Activated B cell treated with CpG ODN at 0.5 μM for 24 hours (primary cell): ENCODE measurements around the gene GPR21. TPM values are rescaled to one million over a fixed set of nuclear protein-coding genes. Genes with fewer than 3 reads are reported as not detected.

ENCODE experiments used
- ATAC-seq: fragments of 200-7000 bp; cut with Tn5 transposase; one replicate; pipeline ENCODE4 v1.10.0; 2021; ENCODE audit warnings: low read depth, mild to moderate bottlenecking, moderate library complexity
- CTCF ChIA-PET: fragments of 350-600 bp; sonication (Branson Sonifier 250); formaldehyde crosslinking; loops from one replicate; lab custom pipeline; 2021; ENCODE audit warnings: antibody characterized with exemption; lab: Charles Lee
- POLR2A ChIA-PET: fragments of 350-600 bp; sonication (Branson Sonifier 250); formaldehyde crosslinking; loops from one replicate; lab custom pipeline; 2021; ENCODE audit warnings: antibody characterized with exemption; lab: Charles Lee
- DNase-seq: peaks from one replicate; pipeline ENCODE4 v3.0.0; 2022
- H3K27ac Mint-ChIP-seq: one replicate; pipeline ENCODE4 v1.8.0; 2020; ENCODE audit warnings: mixed read lengths
- H3K27me3 Mint-ChIP-seq: one replicate; pipeline ENCODE4 v1.8.0; 2021; ENCODE audit warnings: mixed read lengths
- H3K36me3 Mint-ChIP-seq: one replicate; pipeline ENCODE4 v1.8.0; 2021; ENCODE audit warnings: low read depth, mixed read lengths
- H3K4me1 Mint-ChIP-seq: one replicate; pipeline ENCODE4 v1.8.0; 2021; ENCODE audit warnings: mixed read lengths
- H3K4me3 Mint-ChIP-seq: one replicate; pipeline ENCODE4 v1.8.0; 2020; ENCODE audit warnings: mild to moderate bottlenecking, mixed read lengths
- H3K9me3 Mint-ChIP-seq: one replicate; pipeline ENCODE4 v1.8.0; 2020; ENCODE audit warnings: mixed read lengths
- CTCF ChIP-seq: fragments of 200-600 bp; IDR thresholded peaks from one replicate; pipeline ENCODE4 v1.8.0; 2022; ENCODE audit warnings: antibody characterized with exemption, mild to moderate bottlenecking
- intact Hi-C: fragments of 100-400 bp; cut with micrococcal nuclease; formaldehyde crosslinking; loops from one replicate; pipeline ENCODE4 v1.15.1; 2024
- total RNA-seq: library from RNA; stranded (reverse); gene quantifications from 2 replicates; pipeline ENCODE4 v1.2.3, GENCODE V29; 2022

GPR21 gene
- total RNA-seq, 1 donor from 2014 or later = 1.6 TPM

GRCh38 chr9:123005964-123006363, 27.5 kb upstream of the GPR21 start:
- no peak for ATAC-seq
- DNase-seq = no peak
- ChIA-PET CTCF (no interaction called here), POLR2A (no interaction called here)
- TF ChIP-seq CTCF = no peak
- Mint-ChIP-seq H3K9me3 (no peaks in the 10 kb centered on the region), H3K4me3 (no peak overlapping the region), H3K27me3 (no peaks in the 10 kb centered on the region), H3K36me3 (peaks cover 39% of the 10 kb centered on the region), H3K27ac (no peak overlapping the region), H3K4me1 (peaks cover 2% of the 10 kb centered on the region)
- intact Hi-C loops = no loop called here

- Mint-ChIP-seq H3K4me1 (peaks cover 2% of the 10 kb centered on the region), H3K27me3 (no peaks in the 10 kb centered on the region), H3K9me3 (no peaks in the 10 kb centered on the region), H3K4me3 (no peak overlapping the region), H3K27ac (no peak overlapping the region), H3K36me3 (peaks cover 48% of the 10 kb centered on the region)
- DNase-seq = no peak
- intact Hi-C loops = no loop called here
- POLR2A ChIA-PET = interaction anchor here (0.7 kb wide), 1 partner anchor 12 kb away, joined by 4 read pairs; no protein-coding TSS in a partner anchor
- CTCF ChIA-PET = interaction anchor here (1.0 kb wide), 1 partner anchor 16 kb away, joined by 3 read pairs; no protein-coding TSS in a partner anchor
- no peak for TF ChIP-seq CTCF
- no peak for ATAC-seq
Observed at GRCh38 chr9:123007269-123007668, 26.2 kb upstream of the GPR21 start.

DNA sequence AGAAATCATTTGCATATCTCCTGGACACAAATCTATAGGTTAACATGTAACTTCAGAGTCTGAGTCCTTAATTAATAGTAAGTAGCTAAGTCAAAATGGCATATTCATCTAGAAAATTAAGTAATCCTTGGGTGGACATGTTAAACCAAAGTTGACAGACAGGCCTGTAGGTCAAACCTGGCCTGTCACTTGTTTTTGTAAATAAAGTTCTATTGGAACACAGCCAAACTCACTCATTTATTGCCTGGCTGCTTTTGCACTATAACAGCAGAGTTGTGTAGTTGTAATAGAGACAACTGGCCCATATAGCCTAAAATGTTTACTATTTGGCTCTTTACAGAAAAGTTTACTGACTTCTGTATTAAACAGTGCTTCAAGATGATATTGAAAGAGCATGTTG, 24.6 kb upstream of the GPR21 start:
- Mint-ChIP-seq H3K4me3 (no peak overlapping the region), H3K4me1 (no peaks in the 10 kb centered on the region), H3K36me3 (peaks cover 59% of the 10 kb centered on the region), H3K27ac (no peak overlapping the region), H3K9me3 (peaks cover 4% of the 10 kb centered on the region), H3K27me3 (no peaks in the 10 kb centered on the region)
- intact Hi-C loops = no loop called here
- TF ChIP-seq CTCF = no peak
- DNase-seq = no peak
- ChIA-PET POLR2A (no interaction called here), CTCF (no interaction called here)
- ATAC-seq = no peak

DNA sequence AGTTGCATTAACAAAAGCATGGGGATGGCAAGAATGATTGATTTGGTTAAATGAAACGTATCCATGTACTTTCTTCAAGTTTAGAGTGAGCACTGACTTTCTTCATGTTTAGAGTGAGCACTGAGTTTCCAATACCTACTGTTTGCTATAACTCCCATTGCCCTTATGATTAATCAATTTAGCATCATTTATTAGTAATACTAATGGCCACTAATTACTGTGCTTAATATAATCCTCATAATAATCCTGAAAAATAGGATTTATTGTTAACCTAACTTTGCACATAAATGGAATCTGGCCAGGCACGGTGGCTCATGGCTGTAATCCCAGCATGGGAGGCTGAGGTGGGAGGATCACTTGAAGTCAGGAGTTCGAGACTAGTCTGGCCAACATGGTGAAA, 22.1 kb upstream of the GPR21 start:
- peaks cover 65% of the 10 kb centered on the region for H3K36me3 Mint-ChIP-seq
- ChIA-PET POLR2A (no interaction called here), CTCF (no interaction called here)
- intact Hi-C loops = no loop called here
- DNase-seq (no peak), ATAC-seq (no peak)
- H3K4me3 Mint-ChIP-seq = no peak overlapping the region
- H3K27ac Mint-ChIP-seq = no peak overlapping the region
- H3K9me3 Mint-ChIP-seq = peaks cover 7% of the 10 kb centered on the region
- no peak for TF ChIP-seq CTCF
- no peaks in the 10 kb centered on the region for H3K4me1 Mint-ChIP-seq
- H3K27me3 Mint-ChIP-seq = no peaks in the 10 kb centered on the region

GRCh38 chr9:123011878-123012528, 21.5 kb upstream of the GPR21 start:
- ATAC-seq (no peak), DNase-seq (no peak)
- TF ChIP-seq CTCF = no peak
- ChIA-PET POLR2A (no interaction called here), CTCF (no interaction called here)
- no peaks in the 10 kb centered on the region for H3K27me3 Mint-ChIP-seq
- no peak overlapping the region for H3K27ac Mint-ChIP-seq
- intact Hi-C loops = no loop called here
- no peaks in the 10 kb centered on the region for H3K4me1 Mint-ChIP-seq
- H3K36me3 Mint-ChIP-seq = peaks cover 68% of the 10 kb centered on the region
- H3K4me3 Mint-ChIP-seq = no peak overlapping the region
- H3K9me3 Mint-ChIP-seq = peaks cover 7% of the 10 kb centered on the region
